Measurements from ENCODE around the gene WWOX.

WWOX gene

GRCh38 chr16:78638371-78638770 is 538.9 kb downstream of the WWOX start:
- H3K27me3 ChIP-seq (ENCODE audit: insufficient read depth, low read length): no peaks in the 10 kb centered on the region
- no peak overlapping the region for H2AFZ ChIP-seq (ENCODE audit: low read depth, low read length)
- no peak overlapping the region for H3K4me3 ChIP-seq (ENCODE audit: low read length)

GRCh38 chr16:78639775-78640174 is 540.3 kb downstream of the WWOX start:
- Histone ChIP-seq H3K9me3 (ENCODE audit: low read length) (no peaks in the 10 kb centered on the region), H3K36me3 (ENCODE audit: insufficient read depth, low read length) (no peaks in the 10 kb centered on the region), H3K27me3 (ENCODE audit: insufficient read depth, low read length) (no peaks in the 10 kb centered on the region), H3K4me1 (ENCODE audit: insufficient read depth, low read length) (peaks cover 7% of the 10 kb centered on the region), H2AFZ (ENCODE audit: low read depth, low read length) (no peak overlapping the region), H3K4me3 (ENCODE audit: low read length) (no peak overlapping the region)

More at GRCh38 chr16:78638371-78638770, 538.9 kb downstream of the WWOX start:
- H3K36me3 ChIP-seq (ENCODE audit: insufficient read depth, low read length): no peaks in the 10 kb centered on the region
- H3K9me3 ChIP-seq (ENCODE audit: low read length): no peaks in the 10 kb centered on the region
- peaks cover 7% of the 10 kb centered on the region for H3K4me1 ChIP-seq (ENCODE audit: insufficient read depth, low read length)

- no peaks in the 10 kb centered on the region for H3K36me3 ChIP-seq (ENCODE audit: insufficient read depth, low read length)
- no peaks in the 10 kb centered on the region for H3K9me3 ChIP-seq (ENCODE audit: low read length)
- H2AFZ ChIP-seq (ENCODE audit: low read depth, low read length): no peak overlapping the region
- no peak overlapping the region for H3K4me3 ChIP-seq (ENCODE audit: low read length)
- peaks cover 7% of the 10 kb centered on the region for H3K4me1 ChIP-seq (ENCODE audit: insufficient read depth, low read length)
- H3K27me3 ChIP-seq (ENCODE audit: insufficient read depth, low read length): no peaks in the 10 kb centered on the region
Measured at GRCh38 chr16:78640886-78641285, 541.4 kb downstream of the WWOX start.

- Histone ChIP-seq H2AFZ (ENCODE audit: low read depth, low read length) (no peak overlapping the region), H3K9me3 (ENCODE audit: low read length) (no peaks in the 10 kb centered on the region), H3K4me3 (ENCODE audit: low read length) (no peak overlapping the region), H3K27me3 (ENCODE audit: insufficient read depth, low read length) (no peaks in the 10 kb centered on the region), H3K36me3 (ENCODE audit: insufficient read depth, low read length) (no peaks in the 10 kb centered on the region), H3K4me1 (ENCODE audit: insufficient read depth, low read length) (peaks cover 7% of the 10 kb centered on the region)
Measured at GRCh38 chr16:78641433-78641832, 542.0 kb downstream of the WWOX start.

- H2AFZ ChIP-seq (ENCODE audit: low read depth, low read length): no peak overlapping the region
- no peak overlapping the region for H3K4me3 ChIP-seq (ENCODE audit: low read length)
- no peaks in the 10 kb centered on the region for H3K27me3 ChIP-seq (ENCODE audit: insufficient read depth, low read length)
- peaks cover 7% of the 10 kb centered on the region for H3K4me1 ChIP-seq (ENCODE audit: insufficient read depth, low read length)
- no peaks in the 10 kb centered on the region for H3K9me3 ChIP-seq (ENCODE audit: low read length)
- no peaks in the 10 kb centered on the region for H3K36me3 ChIP-seq (ENCODE audit: insufficient read depth, low read length)
Measured at GRCh38 chr16:78642621-78643285, 543.3 kb downstream of the WWOX start.

GRCh38 chr16:78645657-78646056 is 546.2 kb downstream of the WWOX start:
- H3K9me3 ChIP-seq (ENCODE audit: low read length): no peaks in the 10 kb centered on the region
- H2AFZ ChIP-seq (ENCODE audit: low read depth, low read length): no peak overlapping the region
- no peaks in the 10 kb centered on the region for H3K36me3 ChIP-seq (ENCODE audit: insufficient read depth, low read length)
- peaks cover 14% of the 10 kb centered on the region for H3K4me1 ChIP-seq (ENCODE audit: insufficient read depth, low read length)
- H3K27me3 ChIP-seq (ENCODE audit: insufficient read depth, low read length): no peaks in the 10 kb centered on the region
- no peak overlapping the region for H3K4me3 ChIP-seq (ENCODE audit: low read length)

- Histone ChIP-seq H2AFZ (ENCODE audit: low read depth, low read length) (no peak overlapping the region), H3K4me3 (ENCODE audit: low read length) (no peak overlapping the region), H3K27me3 (ENCODE audit: insufficient read depth, low read length) (no peaks in the 10 kb centered on the region), H3K36me3 (ENCODE audit: insufficient read depth, low read length) (no peaks in the 10 kb centered on the region), H3K9me3 (ENCODE audit: low read length) (no peaks in the 10 kb centered on the region), H3K4me1 (ENCODE audit: insufficient read depth, low read length) (peaks cover 7% of the 10 kb centered on the region)
Measured at GRCh38 chr16:78647019-78647418, 547.6 kb downstream of the WWOX start.

- H3K36me3 ChIP-seq (ENCODE audit: insufficient read depth, low read length): no peaks in the 10 kb centered on the region
- no peak overlapping the region for H2AFZ ChIP-seq (ENCODE audit: low read depth, low read length)
- peaks cover 7% of the 10 kb centered on the region for H3K4me1 ChIP-seq (ENCODE audit: insufficient read depth, low read length)
- no peaks in the 10 kb centered on the region for H3K27me3 ChIP-seq (ENCODE audit: insufficient read depth, low read length)
- no peak overlapping the region for H3K4me3 ChIP-seq (ENCODE audit: low read length)
- no peaks in the 10 kb centered on the region for H3K9me3 ChIP-seq (ENCODE audit: low read length)
Measured at GRCh38 chr16:78647491-78647890, 548.0 kb downstream of the WWOX start.

- Histone ChIP-seq H3K4me1 (ENCODE audit: insufficient read depth, low read length) (peaks cover 7% of the 10 kb centered on the region), H3K27me3 (ENCODE audit: insufficient read depth, low read length) (no peaks in the 10 kb centered on the region), H3K36me3 (ENCODE audit: insufficient read depth, low read length) (no peaks in the 10 kb centered on the region), H2AFZ (ENCODE audit: low read depth, low read length) (no peak overlapping the region), H3K9me3 (ENCODE audit: low read length) (no peaks in the 10 kb centered on the region), H3K4me3 (ENCODE audit: low read length) (no peak overlapping the region)
Measured at GRCh38 chr16:78648517-78648916, 549.1 kb downstream of the WWOX start.

- Histone ChIP-seq H3K4me1 (ENCODE audit: insufficient read depth, low read length) (peaks cover 7% of the 10 kb centered on the region), H2AFZ (ENCODE audit: low read depth, low read length) (no peak overlapping the region), H3K9me3 (ENCODE audit: low read length) (no peaks in the 10 kb centered on the region), H3K36me3 (ENCODE audit: insufficient read depth, low read length) (no peaks in the 10 kb centered on the region), H3K4me3 (ENCODE audit: low read length) (no peak overlapping the region), H3K27me3 (ENCODE audit: insufficient read depth, low read length) (no peaks in the 10 kb centered on the region)
Measured at GRCh38 chr16:78650339-78651074, 551.1 kb downstream of the WWOX start.

- no peaks in the 10 kb centered on the region for H3K36me3 ChIP-seq (ENCODE audit: insufficient read depth, low read length)
- no peaks in the 10 kb centered on the region for H3K9me3 ChIP-seq (ENCODE audit: low read length)
- H2AFZ ChIP-seq (ENCODE audit: low read depth, low read length): no peak overlapping the region
- peaks cover 7% of the 10 kb centered on the region for H3K4me1 ChIP-seq (ENCODE audit: insufficient read depth, low read length)
- no peak overlapping the region for H3K4me3 ChIP-seq (ENCODE audit: low read length)
- H3K27me3 ChIP-seq (ENCODE audit: insufficient read depth, low read length): no peaks in the 10 kb centered on the region
Measured at GRCh38 chr16:78654929-78655328, 555.5 kb downstream of the WWOX start.

- Histone ChIP-seq H2AFZ (ENCODE audit: low read depth, low read length) (no peak overlapping the region), H3K36me3 (ENCODE audit: insufficient read depth, low read length) (no peaks in the 10 kb centered on the region), H3K27me3 (ENCODE audit: insufficient read depth, low read length) (no peaks in the 10 kb centered on the region), H3K4me3 (ENCODE audit: low read length) (no peak overlapping the region), H3K9me3 (ENCODE audit: low read length) (no peaks in the 10 kb centered on the region), H3K4me1 (ENCODE audit: insufficient read depth, low read length) (peaks cover under 1% of the 10 kb centered on the region)
Measured at GRCh38 chr16:78655331-78656113, 556.1 kb downstream of the WWOX start.

GRCh38 chr16:78656887-78657286 is 557.4 kb downstream of the WWOX start:
- H3K4me3 ChIP-seq (ENCODE audit: low read length): no peak overlapping the region
- no peaks in the 10 kb centered on the region for H3K27me3 ChIP-seq (ENCODE audit: insufficient read depth, low read length)
- H2AFZ ChIP-seq (ENCODE audit: low read depth, low read length): no peak overlapping the region
- H3K9me3 ChIP-seq (ENCODE audit: low read length): no peaks in the 10 kb centered on the region
- H3K4me1 ChIP-seq (ENCODE audit: insufficient read depth, low read length): no peaks in the 10 kb centered on the region
- H3K36me3 ChIP-seq (ENCODE audit: insufficient read depth, low read length): no peaks in the 10 kb centered on the region
